Body of pancreas (tissue), 4 donors: Measurements from ENCODE around the gene PFAS. TPM values are rescaled to one million over a fixed set of nuclear protein-coding genes. Genes with fewer than 3 reads are reported as not detected.
A peak's percentile ranks its signal among the peaks of the same experiment; 100 is the strongest.

Source experiments
- ATAC-seq: fragments of 150-250 bp; one replicate; pipeline ENCODE4 v1.9.1; 2016
- DNase-seq, 4 donors: peaks; one replicate each; pipeline ENCODE4 v3.0.0-alpha.2; 2019
- H3K27ac ChIP-seq, 4 donors: fragments of 200-600 bp; sonication (generic); 1 replicate in 3 of 4; 2 replicates in 1 of 4; pipeline versions ENCODE4 v1.5.1 to v1.6.1; 2016 to 2019; ENCODE audit warnings: mild to moderate bottlenecking in 1 of 4, mixed read lengths in 1 of 4, moderate library complexity in 1 of 4
- H3K27me3 ChIP-seq, 2 donors: fragments of 200-600 bp; sonication (generic); one replicate each; pipeline ENCODE4 v1.6.0; 2016; ENCODE audit warnings: mild to moderate bottlenecking in 1 of 2
- H3K36me3 ChIP-seq, 2 donors: fragments of 200-600 bp; sonication (generic); replicated peaks in 1 of 2; 2 replicates each; pipeline ENCODE4 v1.5.1; 2016; ENCODE audit warnings: low read depth in 2 of 2; ENCODE audit not compliant: insufficient read depth in 1 of 2
- H3K4me1 ChIP-seq: fragments of 200-600 bp; sonication (generic); one replicate; pipeline ENCODE4 v1.6.0; 2016
- H3K4me3 ChIP-seq, 2 donors: fragments of 200-600 bp; sonication (generic); 1 replicate in 1 of 2; 2 replicates in 1 of 2; pipeline ENCODE4 v1.5.1; 2016 to 2019
- H3K9me3 ChIP-seq, 3 donors: fragments of 200-600 bp; sonication (generic); 1 replicate in 2 of 3; 2 replicates in 1 of 3; pipeline ENCODE4 v1.5.1; 2016
- CTCF ChIP-seq, 7 experiments: fragments of 450-650 bp in 4 of 7; fragments of 200-600 bp in 3 of 7; sonication (generic) in 3 of 7; IDR thresholded peaks; one replicate each; pipeline ENCODE4 v1.5.1; 2016 to 2019; ENCODE audit warnings: antibody characterized with exemption in 7 of 7
- POLR2A ChIP-seq, 3 donors: fragments of 450-650 bp; IDR thresholded peaks; one replicate each; pipeline ENCODE4 v1.6.1; 2016; ENCODE audit warnings: antibody characterized with exemption in 3 of 3, mild to moderate bottlenecking in 2 of 3
- WGBS, 2 donors: methylation state at CpG; one replicate each; pipeline ENCODE4 v1.1.5; 2017; 5-methylcytosine and 5-hydroxymethylcytosine counted together
- intact Hi-C: fragments of 100-400 bp; cut with DNase I; formaldehyde crosslinking; loops from one replicate; pipeline ENCODE4 v1.15.1; 2023
- total RNA-seq, 2 donors: library from RNA; depleted of rRNA; stranded (reverse); fragments of >200 nt; gene quantifications; one replicate each; pipeline ENCODE4 v1.1.0, GENCODE V29; 2016

Gene PFAS
- total RNA-seq, 2 donors from 2014 or later, result 9.9 to 33.0 TPM

- no peak for TF ChIP-seq CTCF (IDR thresholded peaks at IDR 0.05)
- intact Hi-C loops, result no loop called here
- Histone ChIP-seq H3K4me1 (peaks cover 55% of the 10 kb centered on the region), H3K27ac (no peak overlapping the region), H3K36me3 (no peaks in the 10 kb centered on the region), H3K9me3 (no peaks in the 10 kb centered on the region), H3K4me3 (no peak overlapping the region), H3K27me3 (no peaks in the 10 kb centered on the region)
- 59 to 64% methylated on average over 3 of the region's 3 CpGs for WGBS, 2 donors
- no peak for ATAC-seq
- DNase-seq, result no peak
Measured at GRCh38 chr17:8290043-8290442, 41.0 kb downstream of the PFAS start.

- DNase-seq, result no peak
- 84 to 89% methylated on average over 5 of the region's 5 CpGs for WGBS, 2 donors
- Histone ChIP-seq H3K9me3 (no peaks in the 10 kb centered on the region), H3K27me3 (no peaks in the 10 kb centered on the region), H3K4me1 (peaks cover 35% of the 10 kb centered on the region), H3K36me3 (no peaks in the 10 kb centered on the region), H3K27ac (no peak overlapping the region), H3K4me3 (no peak overlapping the region)
- TF ChIP-seq CTCF (IDR thresholded peaks at IDR 0.05) (no peak), POLR2A (IDR thresholded peaks at IDR 0.05) (no peak)
- ATAC-seq, result no peak
- intact Hi-C loops, result no loop called here
Measured at GRCh38 chr17:8292639-8293395, 43.7 kb downstream of the PFAS start.

GRCh38 chr17:8294361-8294760 lies 45.3 kb downstream of the PFAS start:
- H3K4me1 ChIP-seq, result peaks cover 20% of the 10 kb centered on the region
- H3K27ac ChIP-seq, result peak overlapping the region in 2 of 4 donors; percentile 95
- H3K9me3 ChIP-seq, result no peaks in the 10 kb centered on the region
- ATAC-seq (no peak), DNase-seq (no peak)
- TF ChIP-seq POLR2A (IDR thresholded peaks at IDR 0.05) (no peak), CTCF (IDR thresholded peaks at IDR 0.05) (no peak)
- H3K27me3 ChIP-seq, result no peaks in the 10 kb centered on the region
- H3K36me3 ChIP-seq, result no peaks in the 10 kb centered on the region
- intact Hi-C loops, result no loop called here
- no peak overlapping the region for H3K4me3 ChIP-seq
- 92% methylated on average over 9 of the region's 9 CpGs; no CpG with 5 or more reads in 1 of the 2 donors for WGBS, 2 donors

GRCh38 chr17:8294814-8295316 lies 45.8 kb downstream of the PFAS start:
- 5 to 7% methylated on average over 15 of the region's 15 CpGs for WGBS, 2 donors
- Histone ChIP-seq H3K27me3 (no peaks in the 10 kb centered on the region), H3K27ac (peak overlapping the region; percentile 79 to 95 (median 88)), H3K9me3 (no peaks in the 10 kb centered on the region), H3K4me1 (peaks cover 20% of the 10 kb centered on the region), H3K36me3 (no peaks in the 10 kb centered on the region), H3K4me3 (peak overlapping the region in 1 of 2 donors; percentile 60)
- intact Hi-C loops, result no loop called here
- no peak for TF ChIP-seq CTCF (IDR thresholded peaks at IDR 0.05)
- no peak for TF ChIP-seq POLR2A (IDR thresholded peaks at IDR 0.05)
- peak; percentile 21 for ATAC-seq
- DNase-seq, result no peak

- Histone ChIP-seq H3K9me3 (no peaks in the 10 kb centered on the region), H3K4me3 (no peak overlapping the region), H3K27me3 (no peaks in the 10 kb centered on the region), H3K27ac (no peak overlapping the region), H3K4me1 (peaks cover 7% of the 10 kb centered on the region), H3K36me3 (no peaks in the 10 kb centered on the region)
- intact Hi-C loops, result loop anchor here (10.0 kb wide), 1 partner anchor 215 kb away; the partner anchor contains the start of gene ALOX12B
- DNase-seq, result no peak
- TF ChIP-seq CTCF (IDR thresholded peaks at IDR 0.05), result no peak
- no peak for TF ChIP-seq POLR2A (IDR thresholded peaks at IDR 0.05)
- 47 to 61% methylated on average over 3 of the region's 3 CpGs for WGBS, 2 donors
- no peak for ATAC-seq
Measured at GRCh38 chr17:8300226-8300625, 51.1 kb downstream of the PFAS start.
